ENCODE measurements around the gene CHD2.

The CHD2 gene

GRCh38 chr15:93072411-93073394 lies 172.6 kb downstream of the CHD2 start:
- no peak for DNase-seq

- DNase-seq: no peak
Observed at GRCh38 chr15:93073465-93073952, 173.4 kb downstream of the CHD2 start.

- no peak for DNase-seq
Observed at GRCh38 chr15:93074599-93074998, 174.5 kb downstream of the CHD2 start.

GRCh38 chr15:93076217-93076616 lies 176.1 kb downstream of the CHD2 start:
- DNase-seq: no peak

GRCh38 chr15:93076875-93077274 lies 176.8 kb downstream of the CHD2 start:
- no peak for DNase-seq
